Thyroid gland (tissue), 4 donors: Measurements from ENCODE around the gene IL12A.

Experiments used
- POLR2A ChIP-seq, 2 donors: fragments of 450-650 bp; IDR thresholded peaks; one replicate each; pipeline ENCODE4 v1.6.1; 2017; ENCODE audit warnings: antibody characterized with exemption in 2 of 2, mild to moderate bottlenecking in 2 of 2, moderate library complexity in 1 of 2
- TF ChIP-seq, protein P1 (sequence below), 6 experiments: fragments of 200-600 bp in 3 of 6; fragments of 450-650 bp in 3 of 6; sonication (generic) in 3 of 6; IDR thresholded peaks; one replicate each; pipeline ENCODE4 v1.5.1; 2016 to 2019; ENCODE audit warnings: antibody characterized with exemption in 6 of 6, mild to moderate bottlenecking in 2 of 6, inconsistent platforms in 1 of 6, moderate library complexity in 1 of 6

- TF ChIP-seq, protein P1, sequence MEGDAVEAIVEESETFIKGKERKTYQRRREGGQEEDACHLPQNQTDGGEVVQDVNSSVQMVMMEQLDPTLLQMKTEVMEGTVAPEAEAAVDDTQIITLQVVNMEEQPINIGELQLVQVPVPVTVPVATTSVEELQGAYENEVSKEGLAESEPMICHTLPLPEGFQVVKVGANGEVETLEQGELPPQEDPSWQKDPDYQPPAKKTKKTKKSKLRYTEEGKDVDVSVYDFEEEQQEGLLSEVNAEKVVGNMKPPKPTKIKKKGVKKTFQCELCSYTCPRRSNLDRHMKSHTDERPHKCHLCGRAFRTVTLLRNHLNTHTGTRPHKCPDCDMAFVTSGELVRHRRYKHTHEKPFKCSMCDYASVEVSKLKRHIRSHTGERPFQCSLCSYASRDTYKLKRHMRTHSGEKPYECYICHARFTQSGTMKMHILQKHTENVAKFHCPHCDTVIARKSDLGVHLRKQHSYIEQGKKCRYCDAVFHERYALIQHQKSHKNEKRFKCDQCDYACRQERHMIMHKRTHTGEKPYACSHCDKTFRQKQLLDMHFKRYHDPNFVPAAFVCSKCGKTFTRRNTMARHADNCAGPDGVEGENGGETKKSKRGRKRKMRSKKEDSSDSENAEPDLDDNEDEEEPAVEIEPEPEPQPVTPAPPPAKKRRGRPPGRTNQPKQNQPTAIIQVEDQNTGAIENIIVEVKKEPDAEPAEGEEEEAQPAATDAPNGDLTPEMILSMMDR (IDR thresholded peaks at IDR 0.05), result no peak
- TF ChIP-seq POLR2A (IDR thresholded peaks at IDR 0.05), result no peak
These were observed 7.4 kb downstream of the IL12A start for GRCh38 chr3:159996018-159996417.
